Measurements from ENCODE around the gene GPR17.

Gene GPR17, protein sequence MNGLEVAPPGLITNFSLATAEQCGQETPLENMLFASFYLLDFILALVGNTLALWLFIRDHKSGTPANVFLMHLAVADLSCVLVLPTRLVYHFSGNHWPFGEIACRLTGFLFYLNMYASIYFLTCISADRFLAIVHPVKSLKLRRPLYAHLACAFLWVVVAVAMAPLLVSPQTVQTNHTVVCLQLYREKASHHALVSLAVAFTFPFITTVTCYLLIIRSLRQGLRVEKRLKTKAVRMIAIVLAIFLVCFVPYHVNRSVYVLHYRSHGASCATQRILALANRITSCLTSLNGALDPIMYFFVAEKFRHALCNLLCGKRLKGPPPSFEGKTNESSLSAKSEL

DNA sequence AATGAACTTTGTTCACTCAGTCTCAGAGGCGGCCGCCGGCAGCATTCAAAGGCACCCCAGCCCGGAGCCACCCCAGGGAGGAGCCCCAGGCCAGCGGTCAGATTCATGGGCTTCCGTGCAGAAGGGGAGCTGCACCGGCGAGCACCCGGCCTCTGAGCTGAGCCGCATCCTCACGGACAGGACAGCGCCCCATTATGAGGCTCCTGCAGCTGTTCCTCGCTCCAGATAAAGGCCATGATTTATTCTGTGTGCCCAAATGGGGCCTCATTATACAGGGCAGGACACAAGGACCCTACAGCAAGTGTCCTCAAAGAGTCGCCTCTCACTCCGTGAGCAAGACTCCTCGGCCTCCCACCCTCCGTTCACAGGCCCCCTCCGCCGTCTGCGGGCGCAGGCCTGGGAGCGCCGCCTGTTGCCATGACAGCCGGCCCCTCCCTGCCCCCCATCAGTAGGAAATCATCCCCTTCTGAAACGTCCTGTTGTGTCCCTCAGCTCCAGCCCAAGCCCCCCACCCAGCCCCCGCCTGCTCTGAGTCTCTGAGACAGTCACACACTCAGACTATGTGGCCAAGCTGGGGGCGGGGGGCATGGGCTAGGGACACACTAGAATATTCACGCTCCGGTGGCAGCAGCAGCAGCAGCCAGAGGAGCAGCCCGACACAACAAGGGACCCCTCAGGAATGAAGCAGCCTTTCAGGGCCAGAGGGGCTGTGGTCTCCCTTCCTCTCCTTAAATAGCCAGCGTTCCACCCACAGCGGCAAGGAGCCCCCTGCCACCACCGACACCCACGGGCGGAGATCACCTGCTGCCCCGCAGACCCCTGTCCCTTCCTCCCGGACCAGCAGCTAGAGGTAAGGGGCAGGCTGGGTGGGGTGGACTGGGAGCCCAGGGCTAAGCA lies at the start of gene GPR17:
Gene GPR17 (plus strand): TSS at position 759 of the 897 bp plus-strand sequence. CDS start 4,583 bp downstream, outside the sequence.
- Histone ChIP-seq H3K4me3 (ENCODE audit: low read length in 2 of 2) (peak within 1 kb of the TSS in 1 of 2 donors; percentile 40), H3K9me3 (ENCODE audit: control insufficient read depth in 2 of 2, low read length in 2 of 2) (no peaks in the 10 kb centered on the region), H3K4me1 (ENCODE audit: control insufficient read depth, insufficient read depth, low read length) (peaks cover 85% of the 10 kb centered on the region), H3K36me3 (ENCODE audit: control insufficient read depth in 2 of 2, insufficient read depth in 2 of 2, low read length in 2 of 2) (peaks cover 16 to 18% of the 10 kb centered on the region in 2 donors), H3K27ac (ENCODE audit: low read length) (peak within 1 kb of the TSS; percentile 87), H3K9ac (ENCODE audit: low read length in 2 of 2) (peak within 1 kb of the TSS; percentile 12 to 42), H3K27me3 (ENCODE audit: control insufficient read depth in 1 of 2, insufficient read depth in 2 of 2, low read length in 2 of 2) (no peaks in the 10 kb centered on the region)

DNA sequence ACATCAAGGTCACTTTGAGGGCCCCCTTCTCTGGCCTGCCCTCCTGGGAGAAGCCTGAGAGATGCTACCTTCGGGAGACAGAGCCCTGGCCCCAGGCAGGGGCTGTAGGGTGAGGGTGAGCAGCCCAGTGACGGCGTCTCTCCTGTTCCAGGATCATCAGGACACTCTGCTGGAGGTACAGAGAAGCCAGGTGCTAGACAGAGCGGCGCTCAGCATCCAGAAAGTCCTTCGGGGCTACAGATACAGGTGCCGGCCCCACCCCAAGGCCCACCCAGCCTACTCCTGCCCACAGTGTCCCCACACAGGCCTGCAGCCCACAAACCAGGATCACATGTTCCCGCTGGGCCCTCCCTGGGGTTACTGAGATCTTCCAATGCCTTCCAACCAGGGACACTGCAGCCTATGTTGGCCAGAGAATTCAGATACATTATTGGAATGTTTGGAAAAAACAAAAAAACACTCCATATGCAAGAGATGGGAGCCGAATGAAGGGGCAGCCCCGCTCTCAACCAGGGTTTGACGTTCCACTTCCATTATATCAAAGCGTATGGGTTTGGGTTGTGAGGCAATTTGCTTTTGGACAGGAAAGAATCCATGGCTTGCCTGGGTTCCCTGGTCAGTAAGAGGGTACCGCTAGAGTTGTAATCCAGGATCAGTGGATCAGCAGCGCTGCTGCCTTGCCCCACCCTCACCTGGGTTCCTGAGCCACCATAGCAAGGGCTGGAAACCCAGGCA lies 49.5 kb upstream of the GPR17 start:
- Histone ChIP-seq H3K4me3 (ENCODE audit: low read length in 2 of 2) (no peak overlapping the region), H3K4me1 (ENCODE audit: control insufficient read depth, insufficient read depth, low read length) (no peaks in the 10 kb centered on the region), H3K9ac (ENCODE audit: low read length in 2 of 2) (no peak overlapping the region), H3K36me3 (ENCODE audit: control insufficient read depth in 2 of 2, insufficient read depth in 2 of 2, low read length in 2 of 2) (no peaks in the 10 kb centered on the region), H3K27me3 (ENCODE audit: control insufficient read depth in 1 of 2, insufficient read depth in 2 of 2, low read length in 2 of 2) (no peaks in the 10 kb centered on the region), H3K27ac (ENCODE audit: low read length) (no peak overlapping the region), H3K9me3 (ENCODE audit: control insufficient read depth in 2 of 2, low read length in 2 of 2) (peaks cover 0 to 2% of the 10 kb centered on the region in 2 donors)

DNA sequence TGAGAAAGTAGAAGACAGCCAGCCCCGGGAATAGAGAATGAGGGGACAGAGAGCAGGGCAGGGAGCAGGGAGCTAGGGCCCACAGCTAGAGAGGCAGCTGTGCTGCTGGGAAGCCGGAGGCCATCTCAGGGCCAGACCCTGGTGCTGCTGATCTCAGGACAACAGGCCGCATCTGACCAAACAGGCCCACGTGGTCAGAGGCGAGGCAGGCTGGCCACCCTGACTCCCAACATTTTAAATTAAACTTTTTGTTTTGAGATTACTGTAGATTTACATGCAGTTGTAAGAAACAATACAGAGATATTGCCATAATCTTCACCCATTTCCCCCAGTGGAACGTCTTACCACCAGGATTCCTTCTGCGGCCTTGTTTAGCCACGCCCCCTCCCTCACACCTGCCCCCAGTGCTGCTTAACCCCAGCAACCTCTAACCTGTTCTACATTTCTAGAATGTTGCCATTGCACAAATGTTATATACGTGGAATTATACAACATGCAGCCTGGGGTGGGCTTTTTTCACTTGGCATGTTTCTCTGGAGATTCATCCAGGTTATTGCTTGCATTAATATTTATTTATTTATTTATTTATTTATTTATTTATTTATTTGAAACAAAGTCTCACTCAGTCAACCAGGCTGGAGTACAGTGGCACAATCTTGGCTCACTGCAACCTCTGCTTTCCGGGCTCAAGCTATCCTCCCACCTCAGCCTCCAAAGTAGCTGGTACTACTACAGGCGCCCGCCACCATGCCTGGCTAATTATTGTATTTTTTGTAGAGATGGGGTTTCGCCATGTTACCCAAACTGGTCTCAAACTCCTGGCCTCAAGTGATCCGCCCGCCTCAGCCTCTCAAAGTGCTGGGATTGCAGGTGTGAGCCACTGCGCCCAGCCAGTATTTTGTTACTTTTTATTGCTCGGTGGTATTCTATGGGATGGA lies 48.6 kb upstream of the GPR17 start:
- Histone ChIP-seq H3K4me1 (ENCODE audit: control insufficient read depth, insufficient read depth, low read length) (no peaks in the 10 kb centered on the region), H3K9ac (ENCODE audit: low read length in 2 of 2) (no peak overlapping the region), H3K9me3 (ENCODE audit: control insufficient read depth in 2 of 2, low read length in 2 of 2) (peaks cover 0 to 2% of the 10 kb centered on the region in 2 donors), H3K27ac (ENCODE audit: low read length) (no peak overlapping the region), H3K36me3 (ENCODE audit: control insufficient read depth in 2 of 2, insufficient read depth in 2 of 2, low read length in 2 of 2) (no peaks in the 10 kb centered on the region), H3K4me3 (ENCODE audit: low read length in 2 of 2) (no peak overlapping the region), H3K27me3 (ENCODE audit: control insufficient read depth in 1 of 2, insufficient read depth in 2 of 2, low read length in 2 of 2) (no peaks in the 10 kb centered on the region)

DNA sequence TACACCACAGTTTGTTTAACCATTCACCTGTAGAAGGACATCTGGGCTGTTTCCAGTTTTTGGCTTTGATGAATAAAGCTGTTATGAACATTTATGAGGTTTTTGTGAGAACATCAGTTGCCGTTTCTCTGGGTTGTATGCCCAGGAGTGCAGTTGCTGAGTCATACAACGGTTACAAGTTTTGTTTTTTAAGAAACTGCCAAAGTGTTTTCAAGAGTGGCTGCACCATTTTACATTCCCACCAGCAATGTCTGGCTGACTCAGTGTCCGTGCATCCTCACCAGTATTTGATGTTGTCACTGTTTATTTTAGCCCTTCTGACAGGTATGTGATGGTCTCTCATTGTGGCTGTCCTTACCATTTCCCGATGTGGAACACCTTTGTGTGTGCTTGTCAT lies 48.0 kb upstream of the GPR17 start:
- Histone ChIP-seq H3K27ac (ENCODE audit: low read length) (no peak overlapping the region), H3K9ac (ENCODE audit: low read length in 2 of 2) (no peak overlapping the region), H3K4me1 (ENCODE audit: control insufficient read depth, insufficient read depth, low read length) (no peaks in the 10 kb centered on the region), H3K9me3 (ENCODE audit: control insufficient read depth in 2 of 2, low read length in 2 of 2) (peaks cover 0 to 2% of the 10 kb centered on the region in 2 donors), H3K27me3 (ENCODE audit: control insufficient read depth in 1 of 2, insufficient read depth in 2 of 2, low read length in 2 of 2) (no peaks in the 10 kb centered on the region), H3K4me3 (ENCODE audit: low read length in 2 of 2) (no peak overlapping the region), H3K36me3 (ENCODE audit: control insufficient read depth in 2 of 2, insufficient read depth in 2 of 2, low read length in 2 of 2) (no peaks in the 10 kb centered on the region)

DNA sequence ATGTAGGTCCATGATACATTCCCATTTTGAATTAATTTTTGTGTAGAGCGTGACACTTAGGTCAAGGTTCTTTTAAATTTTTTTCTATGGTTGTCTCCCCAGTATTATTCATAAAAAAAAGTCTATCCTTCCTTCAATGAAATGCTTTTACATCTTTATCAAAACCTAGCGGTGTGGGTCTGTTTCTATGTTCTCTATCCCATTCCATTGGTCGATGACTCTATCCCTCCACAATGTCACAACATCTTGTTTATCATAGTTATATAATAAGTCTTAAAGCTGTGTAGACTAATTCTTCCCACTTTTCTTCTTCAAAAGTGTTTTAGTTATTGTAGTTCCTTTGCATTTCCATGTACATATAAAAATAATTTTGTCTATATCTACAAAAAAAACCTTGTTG lies 47.2 kb upstream of the GPR17 start:
- H3K4me1 ChIP-seq (ENCODE audit: control insufficient read depth, insufficient read depth, low read length): no peaks in the 10 kb centered on the region
- no peaks in the 10 kb centered on the region for H3K36me3 ChIP-seq (ENCODE audit: control insufficient read depth in 2 of 2, insufficient read depth in 2 of 2, low read length in 2 of 2)
- peaks cover 0 to 2% of the 10 kb centered on the region in 2 donors for H3K9me3 ChIP-seq (ENCODE audit: control insufficient read depth in 2 of 2, low read length in 2 of 2)
- H3K27me3 ChIP-seq (ENCODE audit: control insufficient read depth in 1 of 2, insufficient read depth in 2 of 2, low read length in 2 of 2): no peaks in the 10 kb centered on the region
- H3K4me3 ChIP-seq (ENCODE audit: low read length in 2 of 2): no peak overlapping the region
- no peak overlapping the region for H3K9ac ChIP-seq (ENCODE audit: low read length in 2 of 2)
- no peak overlapping the region for H3K27ac ChIP-seq (ENCODE audit: low read length)

DNA sequence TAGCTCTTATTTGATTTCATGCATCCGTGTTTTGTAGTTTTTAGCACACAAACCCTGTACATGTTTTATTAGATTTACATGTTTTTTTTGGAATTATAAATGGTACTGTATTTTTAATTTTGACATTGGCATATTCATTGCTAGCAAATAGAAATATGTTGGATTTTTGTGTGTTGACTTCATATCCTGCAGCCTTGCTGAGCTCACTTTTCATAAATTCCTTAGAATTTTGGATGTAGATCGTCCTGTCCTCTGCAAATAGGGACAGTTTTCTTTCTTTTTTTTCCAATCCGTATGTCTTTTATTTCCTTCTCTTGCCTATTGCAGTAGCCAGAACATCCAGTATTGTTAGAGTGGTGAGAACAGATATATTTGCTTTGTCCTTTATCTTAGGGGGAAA lies 46.7 kb upstream of the GPR17 start:
- Histone ChIP-seq H3K9me3 (ENCODE audit: control insufficient read depth in 2 of 2, low read length in 2 of 2) (peaks cover 0 to 2% of the 10 kb centered on the region in 2 donors), H3K4me3 (ENCODE audit: low read length in 2 of 2) (no peak overlapping the region)

DNA sequence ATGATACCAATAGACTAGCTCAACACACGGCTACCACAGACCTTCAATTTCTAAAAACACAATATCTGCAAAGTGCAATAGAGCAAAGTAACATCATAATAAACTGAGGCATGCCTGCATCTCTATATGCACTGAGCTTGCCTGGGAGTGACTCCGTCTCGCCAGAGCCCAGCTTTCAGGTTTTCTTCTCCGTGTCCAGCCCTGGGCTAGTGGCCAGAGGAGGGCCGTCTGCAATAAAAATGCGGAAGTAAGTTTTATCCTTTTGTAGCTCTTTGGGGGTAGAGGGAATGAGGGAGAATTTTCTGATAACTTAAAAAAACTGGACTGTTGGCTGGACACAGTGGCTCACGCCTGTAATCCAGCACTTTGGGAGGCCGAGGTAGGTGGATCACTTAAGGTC lies 41.0 kb upstream of the GPR17 start:
- H3K4me3 ChIP-seq (ENCODE audit: low read length in 2 of 2): no peak overlapping the region
- H3K27me3 ChIP-seq (ENCODE audit: control insufficient read depth in 1 of 2, insufficient read depth in 2 of 2, low read length in 2 of 2): no peaks in the 10 kb centered on the region
- H3K27ac ChIP-seq (ENCODE audit: low read length): no peak overlapping the region
- no peak overlapping the region for H3K9ac ChIP-seq (ENCODE audit: low read length in 2 of 2)
- H3K9me3 ChIP-seq (ENCODE audit: control insufficient read depth in 2 of 2, low read length in 2 of 2): no peaks in the 10 kb centered on the region
- H3K4me1 ChIP-seq (ENCODE audit: control insufficient read depth, insufficient read depth, low read length): no peaks in the 10 kb centered on the region
- H3K36me3 ChIP-seq (ENCODE audit: control insufficient read depth in 2 of 2, insufficient read depth in 2 of 2, low read length in 2 of 2): no peaks in the 10 kb centered on the region

More for the DNA sequence above, 46.7 kb upstream of the GPR17 start:
- no peaks in the 10 kb centered on the region for H3K27me3 ChIP-seq (ENCODE audit: control insufficient read depth in 1 of 2, insufficient read depth in 2 of 2, low read length in 2 of 2)
- no peaks in the 10 kb centered on the region for H3K36me3 ChIP-seq (ENCODE audit: control insufficient read depth in 2 of 2, insufficient read depth in 2 of 2, low read length in 2 of 2)
- no peaks in the 10 kb centered on the region for H3K4me1 ChIP-seq (ENCODE audit: control insufficient read depth, insufficient read depth, low read length)
- no peak overlapping the region for H3K27ac ChIP-seq (ENCODE audit: low read length)
- no peak overlapping the region for H3K9ac ChIP-seq (ENCODE audit: low read length in 2 of 2)

DNA sequence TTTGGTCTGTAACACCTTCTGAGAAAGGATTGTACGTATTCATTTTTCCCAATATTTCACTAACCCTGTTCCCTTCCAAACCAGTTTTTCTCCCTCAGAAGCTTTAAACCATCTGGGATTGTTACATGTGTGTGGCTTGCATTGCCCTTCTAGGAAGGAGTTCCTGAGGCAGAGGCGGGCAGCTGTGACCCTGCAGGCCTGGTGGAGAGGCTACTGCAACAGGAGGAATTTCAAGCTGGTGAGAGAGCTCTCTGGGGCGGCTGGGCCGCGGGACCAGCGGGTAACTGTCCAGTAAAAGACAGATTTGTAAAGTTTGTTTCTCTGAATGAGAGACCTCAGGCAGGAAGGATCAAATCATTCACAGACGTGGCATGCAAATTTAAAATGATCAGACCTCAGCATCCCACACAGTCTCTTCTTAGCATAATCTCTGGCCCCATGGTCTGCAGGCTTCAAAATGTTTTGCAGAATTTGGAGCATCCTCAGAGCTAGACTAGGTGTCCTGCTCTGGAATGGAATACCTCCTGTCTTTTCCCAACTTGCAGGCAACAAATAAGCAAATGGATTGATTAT lies 40.2 kb upstream of the GPR17 start:
- H3K9ac ChIP-seq (ENCODE audit: low read length in 2 of 2): no peak overlapping the region
- H3K4me1 ChIP-seq (ENCODE audit: control insufficient read depth, insufficient read depth, low read length): no peaks in the 10 kb centered on the region
- H3K4me3 ChIP-seq (ENCODE audit: low read length in 2 of 2): no peak overlapping the region
- H3K9me3 ChIP-seq (ENCODE audit: control insufficient read depth in 2 of 2, low read length in 2 of 2): peaks cover 0 to under 1% of the 10 kb centered on the region in 2 donors
- no peak overlapping the region for H3K27ac ChIP-seq (ENCODE audit: low read length)
- H3K36me3 ChIP-seq (ENCODE audit: control insufficient read depth in 2 of 2, insufficient read depth in 2 of 2, low read length in 2 of 2): no peaks in the 10 kb centered on the region
- no peaks in the 10 kb centered on the region for H3K27me3 ChIP-seq (ENCODE audit: control insufficient read depth in 1 of 2, insufficient read depth in 2 of 2, low read length in 2 of 2)

DNA sequence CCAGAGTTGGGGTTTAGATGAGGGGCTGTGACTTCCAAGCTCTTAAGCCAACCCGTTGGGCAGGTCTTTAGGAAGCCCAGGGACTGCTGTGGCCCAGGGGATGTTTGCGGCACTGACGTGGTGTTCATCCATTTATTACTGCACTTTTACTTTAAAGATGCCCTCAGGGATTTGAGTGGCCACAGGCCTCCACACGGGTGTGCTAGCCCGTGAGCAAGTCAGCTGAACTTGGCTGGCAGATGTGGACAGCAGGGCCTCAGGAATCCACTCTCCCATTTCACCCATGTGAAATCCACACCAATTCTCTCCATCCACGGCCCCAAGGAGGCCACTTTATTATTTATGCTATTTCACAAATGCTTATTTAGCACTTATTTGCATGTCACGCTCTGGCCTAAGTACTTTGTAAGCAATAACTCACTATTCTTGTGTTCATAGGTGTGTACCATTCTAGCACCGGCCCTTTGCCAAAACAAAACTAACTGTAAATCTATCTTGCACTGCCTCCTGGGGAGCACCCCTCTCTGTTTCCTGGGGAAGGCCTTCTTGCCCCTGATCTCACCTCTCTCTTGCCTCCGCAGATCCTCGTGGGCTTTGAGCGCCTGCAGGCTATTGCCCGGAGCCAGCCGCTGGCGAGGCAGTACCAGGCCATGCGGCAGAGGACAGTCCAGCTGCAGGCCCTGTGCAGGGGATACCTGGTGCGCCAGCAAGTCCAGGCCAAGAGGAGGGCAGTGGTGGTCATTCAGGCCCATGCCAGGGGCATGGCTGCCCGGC lies 39.1 kb upstream of the GPR17 start:
- Histone ChIP-seq H3K9me3 (ENCODE audit: control insufficient read depth in 2 of 2, low read length in 2 of 2) (peaks cover 0 to 7% of the 10 kb centered on the region in 2 donors), H3K4me3 (ENCODE audit: low read length in 2 of 2) (no peak overlapping the region), H3K27me3 (ENCODE audit: control insufficient read depth in 1 of 2, insufficient read depth in 2 of 2, low read length in 2 of 2) (no peaks in the 10 kb centered on the region), H3K4me1 (ENCODE audit: control insufficient read depth, insufficient read depth, low read length) (no peaks in the 10 kb centered on the region), H3K27ac (ENCODE audit: low read length) (no peak overlapping the region), H3K9ac (ENCODE audit: low read length in 2 of 2) (no peak overlapping the region), H3K36me3 (ENCODE audit: control insufficient read depth in 2 of 2, insufficient read depth in 2 of 2, low read length in 2 of 2) (no peaks in the 10 kb centered on the region)

Measured in stomach smooth muscle (tissue), 2 donors.